ENCODE data around the gene ZNF471. TPM values are rescaled to one million over a fixed set of nuclear protein-coding genes. Genes with fewer than 3 reads are reported as not detected.

The ZNF471 gene
- total and polyA plus RNA-seq, 2 experiments from 2014 or later, result 3.6 to 6.1 TPM

GRCh38 chr19:56566904-56567273 lies 59.2 kb downstream of the ZNF471 start:
- WGBS, 2 experiments (ENCODE audit: low coverage in 1 of 2, low lambda C conversion rate in 2 of 2, missing lambda C conversion rate in 2 of 2), result 2% methylated on average over 19 to 23 of the region's 23 CpGs
- TF ChIP-seq EZH2phosphoT487 (IDR thresholded peaks at IDR 0.05; ENCODE audit: insufficient read depth, low read depth) (no peak), EZH2 (IDR thresholded peaks at IDR 0.05; ENCODE audit: insufficient read depth, poor library complexity, severe bottlenecking) (no peak)
- Histone ChIP-seq H3K4me1 (ENCODE audit: insufficient read depth) (no peaks in the 10 kb centered on the region), H2AFZ (peak overlapping the region; percentile 100), H3K4me2 (ENCODE audit: unreplicated experiment) (peak overlapping the region; percentile 83), H3F3A (ENCODE audit: insufficient read depth) (no peaks in the 10 kb centered on the region), H3K9me2 (ENCODE audit: insufficient read depth) (no peaks in the 10 kb centered on the region), H3K27me3 (replicated peaks; ENCODE audit: insufficient read depth) (no peaks in the 10 kb centered on the region), H3K9ac (peak overlapping the region; percentile 82), H3K27ac (peak overlapping the region; percentile 54), H3K9me3 (ENCODE audit: low read depth) (peaks cover 13% of the 10 kb centered on the region), H3K79me2 (ENCODE audit: insufficient read depth) (peaks cover 22% of the 10 kb centered on the region), H4K20me1 (ENCODE audit: insufficient read depth) (no peaks in the 10 kb centered on the region), H3K36me3 (ENCODE audit: low read depth) (peaks cover 54% of the 10 kb centered on the region), H3K4me3 (peak overlapping the region; percentile 98)
- peak; percentile 63 for DNase-seq
- in situ Hi-C loops (cut with MboI), result no loop called here

- peak within 1 kb of the TSS; percentile 98 for H3K4me3 ChIP-seq
- in situ Hi-C loops (cut with MboI), result no loop called here
- H3K27me3 ChIP-seq (replicated peaks; ENCODE audit: insufficient read depth), result no peaks in the 10 kb centered on the region
- H3K9me3 ChIP-seq (ENCODE audit: low read depth), result peaks cover 13% of the 10 kb centered on the region
- H3K9ac ChIP-seq, result peak within 1 kb of the TSS; percentile 82
- H3K4me1 ChIP-seq (ENCODE audit: insufficient read depth), result no peaks in the 10 kb centered on the region
- no peak for TF ChIP-seq EZH2 (IDR thresholded peaks at IDR 0.05; ENCODE audit: insufficient read depth, poor library complexity, severe bottlenecking)
- no peak for TF ChIP-seq EZH2phosphoT487 (IDR thresholded peaks at IDR 0.05; ENCODE audit: insufficient read depth, low read depth)
- H3K4me2 ChIP-seq (ENCODE audit: unreplicated experiment), result peak within 1 kb of the TSS; percentile 83
- H4K20me1 ChIP-seq (ENCODE audit: insufficient read depth), result no peaks in the 10 kb centered on the region
- no peaks in the 10 kb centered on the region for H3K9me2 ChIP-seq (ENCODE audit: insufficient read depth)
- DNase-seq, result peak; percentile 98
- H3K36me3 ChIP-seq (ENCODE audit: low read depth), result peaks cover 57% of the 10 kb centered on the region
- peak within 1 kb of the TSS; percentile 100 for H2AFZ ChIP-seq
- H3F3A ChIP-seq (ENCODE audit: insufficient read depth), result no peaks in the 10 kb centered on the region
- H3K79me2 ChIP-seq (ENCODE audit: insufficient read depth), result peaks cover 22% of the 10 kb centered on the region
- 4 to 5% methylated on average over 41 to 56 of the region's 66 CpGs for WGBS, 2 experiments (ENCODE audit: low coverage in 1 of 2, low lambda C conversion rate in 2 of 2, missing lambda C conversion rate in 2 of 2)
- H3K27ac ChIP-seq, result peak within 1 kb of the TSS; percentile 54
Observed at GRCh38 chr19:56567274-56568120, 59.8 kb downstream of the ZNF471 start, which contains the start of gene ZNF470. Gene ZNF470 (plus strand): TSS chr19:56567468. CDS start chr19:56570312, 2,844 bp downstream.

- H3K4me3 ChIP-seq, result no peak overlapping the region
- H3F3A ChIP-seq (ENCODE audit: insufficient read depth), result peaks cover 14% of the 10 kb centered on the region
- no peak for TF ChIP-seq EZH2 (IDR thresholded peaks at IDR 0.05; ENCODE audit: insufficient read depth, poor library complexity, severe bottlenecking)
- TF ChIP-seq EZH2phosphoT487 (IDR thresholded peaks at IDR 0.05; ENCODE audit: insufficient read depth, low read depth), result no peak
- no peak overlapping the region for H3K9ac ChIP-seq
- in situ Hi-C loops (cut with MboI), result no loop called here
- peaks cover 18% of the 10 kb centered on the region for H3K79me2 ChIP-seq (ENCODE audit: insufficient read depth)
- no peaks in the 10 kb centered on the region for H3K4me1 ChIP-seq (ENCODE audit: insufficient read depth)
- H4K20me1 ChIP-seq (ENCODE audit: insufficient read depth), result no peaks in the 10 kb centered on the region
- H3K9me2 ChIP-seq (ENCODE audit: insufficient read depth), result no peaks in the 10 kb centered on the region
- peaks cover 27% of the 10 kb centered on the region for H3K9me3 ChIP-seq (ENCODE audit: low read depth)
- 47 to 50% methylated on average over 2 of the region's 2 CpGs for WGBS, 2 experiments (ENCODE audit: low coverage in 1 of 2, low lambda C conversion rate in 2 of 2, missing lambda C conversion rate in 2 of 2)
- no peaks in the 10 kb centered on the region for H3K27me3 ChIP-seq (replicated peaks; ENCODE audit: insufficient read depth)
- H3K36me3 ChIP-seq (ENCODE audit: low read depth), result peaks cover 88% of the 10 kb centered on the region
- DNase-seq, result no peak
- no peak overlapping the region for H3K4me2 ChIP-seq (ENCODE audit: unreplicated experiment)
- no peak overlapping the region for H2AFZ ChIP-seq
- H3K27ac ChIP-seq, result no peak overlapping the region
Observed at GRCh38 chr19:56572589-56572988, 64.9 kb downstream of the ZNF471 start.

GRCh38 chr19:56573914-56574313 lies 66.3 kb downstream of the ZNF471 start:
- H3K9me3 ChIP-seq (ENCODE audit: low read depth), result peaks cover 32% of the 10 kb centered on the region
- peaks cover 17% of the 10 kb centered on the region for H3F3A ChIP-seq (ENCODE audit: insufficient read depth)
- TF ChIP-seq EZH2phosphoT487 (IDR thresholded peaks at IDR 0.05; ENCODE audit: insufficient read depth, low read depth) (no peak), EZH2 (IDR thresholded peaks at IDR 0.05; ENCODE audit: insufficient read depth, poor library complexity, severe bottlenecking) (no peak)
- H3K4me3 ChIP-seq, result no peak overlapping the region
- no peak overlapping the region for H3K27ac ChIP-seq
- no peaks in the 10 kb centered on the region for H3K9me2 ChIP-seq (ENCODE audit: insufficient read depth)
- DNase-seq, result no peak
- no peak overlapping the region for H3K4me2 ChIP-seq (ENCODE audit: unreplicated experiment)
- no peaks in the 10 kb centered on the region for H4K20me1 ChIP-seq (ENCODE audit: insufficient read depth)
- no peak overlapping the region for H3K9ac ChIP-seq
- WGBS, 2 experiments (ENCODE audit: low coverage in 1 of 2, low lambda C conversion rate in 2 of 2, missing lambda C conversion rate in 2 of 2), result 95 to 98% methylated on average over 3 of the region's 3 CpGs
- no peaks in the 10 kb centered on the region for H3K4me1 ChIP-seq (ENCODE audit: insufficient read depth)
- peaks cover 93% of the 10 kb centered on the region for H3K36me3 ChIP-seq (ENCODE audit: low read depth)
- H2AFZ ChIP-seq, result no peak overlapping the region
- in situ Hi-C loops (cut with MboI), result no loop called here
- H3K79me2 ChIP-seq (ENCODE audit: insufficient read depth), result peaks cover 6% of the 10 kb centered on the region; the same call in 1 of the 2 replicates
- H3K27me3 ChIP-seq (replicated peaks; ENCODE audit: insufficient read depth), result no peaks in the 10 kb centered on the region
